HG02763 (cell line): Measurements from ENCODE around the gene CFAP74.

ENCODE experiments used
- ATAC-seq: cut with Tn5 transposase; IDR thresholded peaks from one replicate; pipeline ENCODE4 v1.9.1; 2021; ENCODE audit warnings: mild to moderate bottlenecking, moderate library complexity; ENCODE audit not compliant: unreplicated experiment

The CFAP74 gene

GRCh38 chr1:1917995-1918900 is 85.3 kb downstream of the CFAP74 start:
- ATAC-seq: no peak

DNA sequence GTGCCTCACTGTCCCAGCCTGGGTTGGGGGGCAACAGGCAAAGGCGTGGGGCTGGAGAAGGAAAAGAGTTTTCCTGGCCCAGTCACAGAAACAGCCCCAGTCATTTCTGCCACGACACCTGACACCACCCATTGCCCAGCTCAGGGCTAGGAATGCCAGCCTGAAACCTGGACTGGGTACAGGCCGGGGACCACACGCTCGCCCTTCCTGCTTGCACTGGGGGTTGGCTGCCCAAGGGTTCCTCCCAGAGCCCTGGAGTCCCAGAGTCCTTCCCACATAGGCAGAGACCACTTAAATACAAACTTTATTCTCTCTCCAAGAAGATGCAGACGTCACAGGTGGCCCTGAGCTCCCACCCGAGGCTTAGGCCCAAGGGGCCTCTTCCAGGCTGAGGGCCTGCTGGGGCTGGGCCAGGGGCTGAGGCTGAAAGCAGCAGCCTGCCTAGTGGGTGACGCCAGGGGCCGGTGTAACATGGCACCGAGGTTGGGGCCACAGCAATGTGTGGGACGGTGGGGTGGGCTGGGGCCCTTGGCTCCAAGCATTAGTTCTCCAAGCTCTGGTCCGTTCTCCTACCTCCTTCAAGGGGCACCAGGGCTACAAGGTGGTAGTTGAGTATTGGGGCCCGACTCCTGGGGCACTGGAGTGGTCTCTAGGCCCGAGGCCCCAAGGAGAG is 86.1 kb downstream of the CFAP74 start:
- no peak for ATAC-seq

- no peak for ATAC-seq
Observed at GRCh38 chr1:1916851-1917251, 86.7 kb downstream of the CFAP74 start.

- ATAC-seq: no peak
Observed at GRCh38 chr1:1915911-1916840, 87.4 kb downstream of the CFAP74 start.

DNA sequence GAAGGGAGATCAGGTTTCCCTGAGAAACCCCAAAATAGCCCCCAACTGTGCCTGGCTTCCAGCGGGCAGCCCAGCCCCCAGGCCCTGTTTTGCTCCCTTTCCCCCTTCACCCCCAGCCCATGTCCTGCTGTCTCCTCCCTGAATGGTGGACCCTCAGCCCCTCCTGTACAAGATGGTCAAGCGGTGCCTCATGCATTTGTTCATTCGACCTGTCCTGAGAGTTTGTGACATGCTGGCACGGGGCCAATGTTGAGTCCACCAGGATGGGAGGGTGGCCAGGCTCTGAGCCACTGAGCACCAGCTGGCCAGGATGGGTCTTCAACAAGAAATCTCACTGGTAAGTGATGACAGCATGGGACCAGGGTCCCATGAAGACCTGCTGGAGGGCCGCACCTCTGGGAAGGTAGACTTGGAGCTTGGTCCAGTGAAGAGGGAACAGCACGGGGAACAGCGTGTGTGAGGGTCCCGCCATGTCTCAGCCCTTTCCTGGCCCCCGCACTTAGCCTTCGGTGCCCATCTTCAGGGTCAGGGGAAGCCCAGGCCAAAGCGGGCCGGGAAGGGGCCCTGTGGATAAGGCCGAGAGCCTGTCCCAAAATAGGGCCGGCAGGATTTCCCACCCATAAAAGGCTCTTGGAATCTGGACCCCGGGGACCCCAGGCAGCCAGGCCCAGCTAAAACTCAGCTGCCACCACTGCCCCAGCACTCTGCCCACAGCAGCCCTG is 88.5 kb downstream of the CFAP74 start, which contains the start of gene CALML6:
CALML6 (plus strand) TSS at position 290 of the 722 bp plus-strand sequence; CDS start at position 311, 21 bp downstream.
- ATAC-seq: no peak

DNA sequence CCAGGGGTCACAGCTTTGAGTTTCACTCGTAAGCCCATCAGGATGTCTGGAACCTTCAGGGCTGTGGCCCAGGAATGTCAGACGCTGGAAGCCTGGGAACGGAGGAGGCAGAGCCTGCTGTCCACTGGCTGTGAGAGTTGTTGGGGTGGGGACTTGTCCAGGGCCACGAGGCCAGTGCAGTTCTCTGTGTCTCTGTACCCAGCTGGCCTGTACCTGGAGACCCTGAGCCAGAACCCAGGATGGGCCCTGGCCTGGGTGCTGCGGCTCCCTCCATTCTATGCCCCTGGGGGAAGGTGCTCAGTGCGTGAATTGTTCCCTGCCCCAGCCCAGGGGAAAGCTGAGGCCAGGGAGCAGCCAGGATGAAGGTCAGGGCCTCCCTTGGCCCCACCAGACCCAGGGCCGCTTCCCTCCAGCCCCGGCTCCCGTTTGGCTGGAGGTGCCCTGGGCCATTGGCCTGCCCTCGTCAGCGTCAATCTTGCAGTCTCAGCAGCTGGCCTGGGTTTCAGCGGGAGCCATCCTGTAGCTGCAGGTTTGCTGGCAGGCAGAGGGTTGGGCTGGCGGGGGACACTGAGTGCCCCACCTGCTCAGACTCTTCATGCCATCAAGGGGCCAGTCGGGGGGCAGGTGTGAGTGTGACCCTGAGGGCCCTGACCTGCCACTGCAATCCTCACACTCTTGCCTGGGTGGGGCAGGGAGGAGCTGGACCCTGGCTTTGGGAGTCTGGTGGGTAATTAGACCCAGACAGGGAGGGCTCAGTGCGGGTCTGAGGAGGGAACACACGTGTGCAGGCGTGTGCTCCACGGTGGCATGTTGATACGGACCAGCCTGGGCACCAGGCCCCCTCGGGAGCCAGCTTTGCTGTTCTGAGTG is 89.2 kb downstream of the CFAP74 start:
- no peak for ATAC-seq

DNA sequence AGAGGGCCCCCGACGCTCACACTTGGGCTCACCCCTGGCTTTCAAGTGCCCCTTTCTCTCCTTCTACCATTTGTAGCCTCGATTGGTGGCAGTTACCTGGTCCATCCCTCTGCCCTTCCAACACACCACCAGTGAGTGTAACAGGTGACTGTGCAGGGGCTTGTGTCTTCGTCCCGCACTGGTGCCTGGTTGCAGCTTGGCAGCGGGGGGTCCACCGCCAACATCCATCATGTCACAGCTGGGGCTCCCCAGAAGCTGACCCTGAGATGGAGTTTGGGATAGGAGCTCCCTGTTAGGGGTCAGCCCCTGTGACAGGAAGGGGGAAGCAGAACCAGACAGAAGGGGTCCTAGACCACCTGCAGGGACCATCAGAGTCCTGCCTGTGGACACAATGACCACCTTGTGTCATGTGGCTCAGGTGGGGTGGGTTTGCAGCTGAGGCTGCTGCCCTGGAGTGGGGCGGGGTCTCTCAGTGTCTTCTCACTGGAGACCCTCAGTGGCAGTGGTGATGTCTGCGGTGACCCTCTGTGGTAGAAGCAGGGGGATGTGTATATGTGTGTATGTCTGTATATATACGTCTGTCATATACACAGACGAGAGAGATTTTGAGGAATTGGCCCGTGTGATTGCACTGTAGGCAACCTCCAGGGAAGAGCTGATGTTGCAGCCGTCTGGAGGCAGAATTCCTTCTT is 92.1 kb downstream of the CFAP74 start:
- ATAC-seq: no peak

DNA sequence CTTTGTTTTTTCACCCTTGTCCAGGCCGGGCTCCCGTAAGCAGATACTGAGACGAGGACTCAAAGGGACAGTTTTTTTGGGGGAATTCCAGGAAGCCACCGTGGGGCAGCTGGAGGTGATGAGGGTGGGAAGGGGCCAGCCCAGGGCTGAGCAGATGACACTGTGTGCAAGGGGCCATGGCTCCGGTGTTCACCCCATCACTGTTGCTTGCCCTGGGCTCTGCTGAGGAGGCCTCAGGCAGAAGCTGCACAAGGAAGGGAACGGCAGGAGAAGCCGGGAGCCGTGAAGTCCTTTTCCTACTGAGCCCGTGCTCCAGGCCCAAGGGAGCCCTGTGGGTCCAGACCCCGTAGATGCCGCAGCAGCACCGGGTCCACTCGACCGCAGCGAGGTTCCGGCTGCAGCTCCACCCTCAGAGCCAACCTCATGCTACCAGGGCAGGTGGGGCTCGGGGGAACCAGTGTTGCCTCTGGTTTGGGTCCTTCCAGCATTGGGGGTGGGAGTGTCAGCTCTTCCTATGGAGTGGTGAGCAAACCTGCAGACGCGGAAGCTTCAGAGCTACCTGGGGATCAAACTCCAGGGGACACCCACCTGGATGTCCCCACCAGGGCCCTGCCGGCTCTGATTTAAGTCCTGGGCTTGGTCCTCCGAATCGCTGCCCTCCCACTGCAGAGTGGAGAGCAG is 92.8 kb downstream of the CFAP74 start:
- no peak for ATAC-seq

DNA sequence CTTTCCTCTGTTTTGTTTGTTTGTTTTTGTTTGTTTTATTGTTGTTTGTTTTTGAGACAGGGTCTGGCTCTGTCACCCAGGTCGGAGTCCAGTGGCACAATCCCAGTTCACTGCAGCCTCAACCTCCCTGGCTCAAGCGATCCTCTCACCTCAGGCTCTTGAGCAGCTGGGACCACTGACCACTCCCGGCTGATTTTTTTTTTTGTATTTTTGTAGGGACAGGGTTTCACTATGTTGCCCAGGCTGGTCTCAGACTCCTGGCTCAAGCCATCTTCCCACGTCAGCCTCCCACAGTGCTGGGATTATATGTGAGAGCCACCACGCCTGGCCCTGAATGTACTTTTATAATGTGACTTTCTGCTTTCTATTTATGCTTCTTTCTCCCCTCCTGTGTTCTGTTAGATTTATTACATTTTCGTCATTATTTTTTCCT is 93.5 kb downstream of the CFAP74 start:
- no peak for ATAC-seq

GRCh38 chr1:1908506-1908791 is 95.1 kb downstream of the CFAP74 start:
- ATAC-seq: peak; percentile 10

DNA sequence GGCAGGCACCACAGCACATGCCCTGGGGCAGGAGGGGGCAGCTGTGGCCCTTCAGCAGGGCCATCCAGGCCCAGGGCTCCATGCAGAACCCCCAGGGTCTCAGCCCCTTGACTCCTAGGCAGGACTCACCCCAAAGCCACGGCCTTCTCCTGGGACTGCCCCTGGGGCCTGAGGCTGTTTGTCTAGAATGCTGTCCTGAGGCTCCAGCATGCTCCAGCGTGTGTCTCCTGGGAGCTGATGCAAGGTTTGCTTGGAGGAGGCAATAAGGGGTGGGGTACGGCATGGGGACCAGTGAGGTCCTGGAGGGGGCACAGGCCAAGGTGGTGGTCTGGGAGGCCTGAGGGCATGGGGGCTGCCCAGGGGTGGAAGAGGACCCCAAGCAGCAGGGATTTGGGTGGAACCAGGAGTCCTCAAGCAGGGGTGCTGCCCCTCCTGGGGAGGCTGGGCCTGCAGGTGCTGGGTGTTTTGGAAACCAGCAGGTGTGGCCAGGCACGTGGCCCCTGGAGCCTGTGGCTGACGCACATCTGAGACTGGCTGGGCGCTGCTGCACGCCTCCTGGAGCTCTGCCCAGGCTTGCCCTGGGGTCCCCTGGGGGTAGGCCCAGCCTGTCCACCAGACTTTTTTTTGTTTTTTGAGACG is 96.4 kb downstream of the CFAP74 start:
- ATAC-seq: no peak

- ATAC-seq: no peak
Observed at GRCh38 chr1:1906185-1907097, 97.1 kb downstream of the CFAP74 start.

DNA sequence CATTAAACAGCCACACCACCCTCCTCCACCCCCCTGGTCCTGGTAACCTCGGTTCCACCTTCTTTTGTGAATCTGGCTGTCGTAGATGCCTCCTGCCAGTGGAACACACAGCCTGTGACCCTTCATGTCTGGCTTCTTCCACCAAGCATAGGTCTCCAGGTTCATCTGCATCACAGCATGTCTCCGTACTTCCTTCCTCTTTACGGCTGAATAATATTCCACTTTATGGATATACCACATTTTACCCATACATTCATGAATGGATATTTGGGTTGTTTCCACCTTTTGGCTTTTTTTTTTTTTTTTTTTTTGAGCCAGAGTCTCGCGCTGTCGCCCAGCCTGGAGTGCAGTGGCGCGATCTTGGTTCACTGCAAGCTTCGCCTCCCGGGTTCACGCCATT is 100.4 kb downstream of the CFAP74 start:
- no peak for ATAC-seq

GRCh38 chr1:1901641-1902294 is 101.8 kb downstream of the CFAP74 start:
- ATAC-seq: no peak

GRCh38 chr1:1900883-1901640 is 102.5 kb downstream of the CFAP74 start:
- no peak for ATAC-seq

DNA sequence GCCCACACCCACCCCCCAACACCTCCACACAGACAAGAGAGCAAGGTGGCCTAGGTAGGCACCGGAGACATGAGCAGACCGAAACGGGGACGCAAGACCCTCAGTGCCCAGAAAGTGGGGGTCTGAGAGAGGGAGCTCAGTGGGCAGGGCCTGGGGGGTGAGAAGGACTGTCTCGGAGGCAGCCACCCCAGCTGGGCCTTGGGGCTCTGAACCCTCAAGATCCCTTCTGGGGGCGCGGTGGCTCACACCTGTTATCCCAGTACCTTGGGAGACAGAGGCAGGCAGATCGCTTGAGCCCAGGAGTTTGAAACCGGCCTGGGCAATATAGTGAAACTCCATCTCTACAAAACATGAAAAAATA is 103.6 kb downstream of the CFAP74 start:
- no peak for ATAC-seq
